Astrocyte of the spinal cord (primary cell): ENCODE data around the gene DOCK3.
"Not testable (repeated sequence)": the region's sequence is repeated elsewhere in the genome, so short reads cannot be mapped to it uniquely, and the experiment has no call there.

Experiments used
- DNase-seq: peaks from one replicate; pipeline ENCODE4 v3.0.0; 2011; ENCODE audit warnings: low read depth, low spot score
- H3K4me3 ChIP-seq: 2 replicates; pipeline ENCODE4 v1.5.1; 2011; ENCODE audit warnings: low read depth, mild to moderate bottlenecking, low read length, moderate library complexity
- in situ Hi-C: cut with HindIII; loops from 2 replicates; pipeline ENCODE4 v1.10.0; 2017; ENCODE audit warnings: low sequenced_read_pairs
- TF ChIP-seq, protein P1 (sequence below): IDR thresholded peaks from 2 replicates; pipeline ENCODE4 v1.5.1; 2012; ENCODE audit warnings: low read depth, mild to moderate bottlenecking, low read length, inconsistent platforms

The DOCK3 gene

DNA sequence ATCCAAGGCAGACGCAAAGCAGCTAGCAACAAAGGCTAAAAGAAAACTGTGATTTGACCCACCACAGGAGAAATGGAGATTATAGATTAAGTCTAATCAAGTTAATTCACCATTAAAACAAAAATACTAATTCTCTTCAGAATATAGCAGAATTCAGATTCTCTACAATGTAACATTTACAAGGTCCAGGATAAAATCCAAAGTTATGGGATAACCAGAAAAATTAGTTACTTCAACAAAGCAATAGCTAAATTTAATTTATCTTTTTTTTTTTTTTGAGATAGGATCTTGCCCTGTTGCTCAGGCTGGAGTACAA lies 425.8 kb downstream of the DOCK3 start:
- no peak for DNase-seq
- no peak overlapping the region for H3K4me3 ChIP-seq
- in situ Hi-C loops: no loop called here
- TF ChIP-seq, protein P1, sequence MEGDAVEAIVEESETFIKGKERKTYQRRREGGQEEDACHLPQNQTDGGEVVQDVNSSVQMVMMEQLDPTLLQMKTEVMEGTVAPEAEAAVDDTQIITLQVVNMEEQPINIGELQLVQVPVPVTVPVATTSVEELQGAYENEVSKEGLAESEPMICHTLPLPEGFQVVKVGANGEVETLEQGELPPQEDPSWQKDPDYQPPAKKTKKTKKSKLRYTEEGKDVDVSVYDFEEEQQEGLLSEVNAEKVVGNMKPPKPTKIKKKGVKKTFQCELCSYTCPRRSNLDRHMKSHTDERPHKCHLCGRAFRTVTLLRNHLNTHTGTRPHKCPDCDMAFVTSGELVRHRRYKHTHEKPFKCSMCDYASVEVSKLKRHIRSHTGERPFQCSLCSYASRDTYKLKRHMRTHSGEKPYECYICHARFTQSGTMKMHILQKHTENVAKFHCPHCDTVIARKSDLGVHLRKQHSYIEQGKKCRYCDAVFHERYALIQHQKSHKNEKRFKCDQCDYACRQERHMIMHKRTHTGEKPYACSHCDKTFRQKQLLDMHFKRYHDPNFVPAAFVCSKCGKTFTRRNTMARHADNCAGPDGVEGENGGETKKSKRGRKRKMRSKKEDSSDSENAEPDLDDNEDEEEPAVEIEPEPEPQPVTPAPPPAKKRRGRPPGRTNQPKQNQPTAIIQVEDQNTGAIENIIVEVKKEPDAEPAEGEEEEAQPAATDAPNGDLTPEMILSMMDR: no peak

DNA sequence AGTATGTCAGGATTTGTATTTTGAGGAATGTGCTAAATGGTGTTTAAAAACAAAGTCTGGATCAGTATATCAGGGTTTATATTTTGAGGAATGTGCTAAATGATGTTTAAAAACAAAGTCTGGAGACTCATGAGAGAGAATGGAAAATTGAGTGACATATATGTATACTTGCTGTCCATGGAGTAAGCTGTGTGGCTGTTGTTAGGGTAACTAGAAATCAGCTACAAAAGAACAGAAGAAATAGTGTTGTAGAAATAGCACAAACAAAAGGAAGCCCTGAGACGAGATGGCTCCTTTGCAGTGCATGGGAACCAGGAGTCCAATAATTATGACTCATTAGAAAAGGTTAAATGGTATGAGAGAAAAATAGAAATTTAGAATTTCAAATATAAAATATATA lies 427.7 kb downstream of the DOCK3 start:
- in situ Hi-C loops: no loop called here
- no peak overlapping the region for H3K4me3 ChIP-seq
- TF ChIP-seq, protein P1: no peak
- DNase-seq: no peak

DNA sequence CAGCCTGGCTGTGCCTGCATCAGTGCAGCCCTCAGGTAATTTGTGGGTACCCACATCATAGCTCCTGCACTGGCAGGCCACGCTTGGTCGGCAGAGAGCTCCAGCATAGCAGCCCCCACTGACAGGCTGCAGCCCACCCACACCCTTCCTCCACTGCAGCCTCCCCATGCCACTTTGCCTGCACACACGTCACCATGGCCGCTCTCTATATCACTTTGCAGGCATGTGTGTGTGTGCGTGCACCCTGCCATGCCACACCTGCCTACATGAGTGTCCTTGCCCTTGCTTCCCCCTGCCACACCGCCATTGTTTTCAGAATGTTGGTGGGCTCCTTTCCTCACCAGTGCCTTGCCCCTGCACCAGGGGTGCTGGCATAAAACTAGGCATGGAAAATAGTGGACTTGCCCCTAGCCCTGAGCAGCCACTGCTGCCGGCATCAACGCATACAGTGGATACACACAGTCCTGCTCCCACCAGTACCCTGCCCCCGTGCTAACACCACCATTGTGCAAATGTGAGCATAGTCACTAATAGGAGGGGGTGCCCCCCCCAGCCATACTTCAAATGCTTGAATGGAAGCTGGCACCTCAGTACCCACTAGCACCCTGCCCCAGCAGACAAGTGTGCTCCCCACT lies 431.6 kb downstream of the DOCK3 start:
- H3K4me3 ChIP-seq: no peak overlapping the region
- no peak for DNase-seq
- in situ Hi-C loops: no loop called here
- TF ChIP-seq, protein P1: no peak

DNA sequence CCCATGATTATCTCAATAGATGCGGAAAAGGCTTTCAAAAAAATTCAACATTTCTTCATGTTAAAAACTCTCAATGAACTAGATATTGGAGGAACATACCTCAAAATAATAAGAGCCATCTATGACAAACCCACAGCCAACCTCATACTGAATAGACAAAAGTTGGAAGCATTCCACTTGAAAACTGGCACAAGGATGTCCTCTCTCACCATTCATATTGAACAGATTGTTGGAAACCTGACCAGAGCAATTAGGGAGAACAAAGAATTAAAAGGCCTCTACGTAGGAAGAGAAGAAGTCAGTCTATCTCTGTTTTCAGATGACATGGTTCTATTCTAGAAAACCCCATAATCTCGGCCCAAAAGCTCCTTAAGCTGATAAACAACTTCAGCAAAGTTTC lies 435.9 kb downstream of the DOCK3 start:
- TF ChIP-seq, protein P1: no peak
- no peak for DNase-seq
- H3K4me3 ChIP-seq: no peak overlapping the region
- in situ Hi-C loops: no loop called here

DNA sequence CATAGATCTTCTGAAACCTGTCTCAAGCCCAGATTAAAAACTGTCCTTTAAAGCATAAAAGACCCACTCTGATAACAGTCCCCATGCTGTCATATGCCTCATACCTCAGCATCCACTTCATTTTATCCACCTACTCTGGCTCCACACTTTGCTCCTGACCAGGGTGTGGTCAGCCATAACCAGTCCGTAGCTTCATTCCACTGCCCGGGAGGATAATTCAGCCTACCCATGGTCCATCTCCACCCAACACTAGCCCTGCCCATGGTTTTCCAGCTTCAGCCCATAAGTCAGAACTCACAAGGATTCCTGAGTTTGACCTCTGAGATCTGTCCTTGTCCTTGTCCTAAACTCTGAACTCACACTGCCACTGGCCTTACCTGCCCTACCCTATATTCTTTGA lies 448.2 kb downstream of the DOCK3 start:
- no peak overlapping the region for H3K4me3 ChIP-seq
- in situ Hi-C loops: no loop called here
- TF ChIP-seq, protein P1: no peak
- DNase-seq: no peak

DNA sequence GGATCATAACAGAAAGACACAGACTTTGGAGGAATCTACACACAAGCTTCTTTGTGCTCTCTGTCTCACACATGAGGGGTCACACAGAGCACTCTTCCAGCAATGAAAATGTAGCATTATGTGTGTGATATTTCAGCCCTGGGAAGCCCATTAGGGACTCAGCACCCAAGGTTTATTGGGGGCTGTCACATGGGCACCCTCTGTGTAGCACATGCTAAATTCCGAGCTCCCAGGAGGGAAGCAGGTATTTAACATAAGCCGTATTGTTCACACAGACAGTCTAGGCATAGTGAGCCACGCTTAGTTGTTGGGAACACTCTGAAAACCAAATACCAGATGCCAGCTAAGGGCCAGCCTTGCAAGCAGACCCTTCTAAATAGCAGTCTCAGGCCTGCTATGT lies 448.8 kb downstream of the DOCK3 start:
- DNase-seq: no peak
- in situ Hi-C loops: no loop called here
- no peak overlapping the region for H3K4me3 ChIP-seq
- TF ChIP-seq, protein P1: no peak

DNA sequence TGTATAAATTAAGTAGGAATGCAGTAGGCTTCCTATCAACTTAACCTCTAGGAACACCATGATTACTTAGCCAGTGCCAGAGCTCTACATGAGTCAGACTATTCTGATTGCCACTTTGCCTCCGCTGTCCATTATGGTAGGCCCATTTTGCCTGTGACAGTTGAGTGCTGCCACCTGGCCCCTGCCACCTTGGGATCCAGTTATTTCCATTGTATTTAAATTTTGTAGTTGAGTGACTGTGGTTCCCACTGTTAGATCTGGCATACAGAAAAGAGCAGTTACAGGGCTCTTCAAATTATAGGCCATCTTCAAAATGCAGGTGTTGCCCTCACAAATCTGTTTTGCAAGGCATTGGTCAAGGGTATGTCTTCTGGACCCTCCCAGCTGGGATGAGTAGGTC lies 456.9 kb downstream of the DOCK3 start:
- DNase-seq, in situ Hi-C loops, H3K4me3 ChIP-seq: not testable (repeated sequence)
